ENCODE results near the gene ZMYM5. TPM values are rescaled to one million over a fixed set of nuclear protein-coding genes. Genes with fewer than 3 reads are reported as not detected.

Gene ZMYM5
- total RNA-seq, 1 experiment from 2014 or later: 7.5 TPM

DNA sequence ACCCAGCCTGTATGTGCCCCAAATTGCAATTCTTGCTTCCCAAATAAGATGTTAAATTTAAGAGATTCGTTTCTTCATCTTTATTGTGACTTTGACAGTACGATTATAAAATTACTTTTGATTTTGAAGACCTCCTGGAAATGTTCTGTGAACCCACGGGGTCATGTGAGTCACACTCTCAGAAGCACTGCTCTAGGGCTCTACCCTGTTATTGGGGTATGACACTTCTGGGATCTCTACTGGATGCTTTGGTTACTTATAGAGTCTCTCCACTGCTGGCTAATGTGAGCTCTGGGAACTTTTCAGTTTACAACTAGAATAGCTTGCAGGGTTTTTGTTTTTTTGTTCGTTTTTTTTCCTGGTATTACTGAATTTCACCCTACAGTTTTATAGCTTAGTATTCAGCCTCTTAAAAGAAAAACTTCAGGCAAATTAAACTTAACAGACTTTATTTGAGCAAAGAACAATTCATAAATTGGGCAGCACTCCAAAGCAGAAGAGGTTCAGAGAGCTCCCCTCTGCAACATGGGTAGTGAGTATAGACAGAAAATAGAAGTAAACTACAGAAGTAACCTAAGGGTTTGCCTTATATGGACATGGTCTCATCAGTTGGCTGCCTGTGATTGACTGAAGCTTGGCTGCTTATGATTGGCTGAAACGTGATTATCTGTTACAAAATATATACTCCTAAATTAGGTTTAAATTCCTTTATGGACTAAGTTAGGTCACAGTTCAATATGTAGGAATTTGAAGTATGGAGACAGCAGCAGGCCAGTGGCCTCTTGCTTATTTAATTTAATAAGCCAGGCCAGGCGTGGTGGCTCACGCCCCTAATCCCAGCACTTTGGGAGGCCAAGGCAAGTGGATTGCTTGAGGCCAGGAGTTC lies 52.2 kb downstream of the ZMYM5 start:
- peaks cover 4% of the 10 kb centered on the region for H3K4me1 ChIP-seq (ENCODE audit: insufficient read depth, low read length)
- TF ChIP-seq, protein P1, sequence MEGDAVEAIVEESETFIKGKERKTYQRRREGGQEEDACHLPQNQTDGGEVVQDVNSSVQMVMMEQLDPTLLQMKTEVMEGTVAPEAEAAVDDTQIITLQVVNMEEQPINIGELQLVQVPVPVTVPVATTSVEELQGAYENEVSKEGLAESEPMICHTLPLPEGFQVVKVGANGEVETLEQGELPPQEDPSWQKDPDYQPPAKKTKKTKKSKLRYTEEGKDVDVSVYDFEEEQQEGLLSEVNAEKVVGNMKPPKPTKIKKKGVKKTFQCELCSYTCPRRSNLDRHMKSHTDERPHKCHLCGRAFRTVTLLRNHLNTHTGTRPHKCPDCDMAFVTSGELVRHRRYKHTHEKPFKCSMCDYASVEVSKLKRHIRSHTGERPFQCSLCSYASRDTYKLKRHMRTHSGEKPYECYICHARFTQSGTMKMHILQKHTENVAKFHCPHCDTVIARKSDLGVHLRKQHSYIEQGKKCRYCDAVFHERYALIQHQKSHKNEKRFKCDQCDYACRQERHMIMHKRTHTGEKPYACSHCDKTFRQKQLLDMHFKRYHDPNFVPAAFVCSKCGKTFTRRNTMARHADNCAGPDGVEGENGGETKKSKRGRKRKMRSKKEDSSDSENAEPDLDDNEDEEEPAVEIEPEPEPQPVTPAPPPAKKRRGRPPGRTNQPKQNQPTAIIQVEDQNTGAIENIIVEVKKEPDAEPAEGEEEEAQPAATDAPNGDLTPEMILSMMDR (conservative IDR thresholded peaks at IDR 0.05; ENCODE audit: low read depth, low read length): no peak
- TF ChIP-seq EZH2phosphoT487 (IDR thresholded peaks at IDR 0.05; ENCODE audit: borderline replicate concordance, low read length) (no peak), EZH2 (IDR thresholded peaks at IDR 0.05; ENCODE audit: low read length, unreplicated experiment) (no peak)
- H3K27me3 ChIP-seq (ENCODE audit: low read length): no peaks in the 10 kb centered on the region
- BruUV-seq (replicated peaks): no TSS peak
- no peak overlapping the region for H3K4me2 ChIP-seq (ENCODE audit: low read length)
- H3F3A ChIP-seq (ENCODE audit: low read length, unreplicated experiment): no peaks in the 10 kb centered on the region
- intact Hi-C loops (cut with micrococcal nuclease): no loop called here
- no peak overlapping the region for H2AFZ ChIP-seq (ENCODE audit: low read length)
- CTCF ChIA-PET: no interaction called here
- no peaks in the 10 kb centered on the region for H3K79me2 ChIP-seq (ENCODE audit: low read length)
- no peak overlapping the region for H3K27ac ChIP-seq (ENCODE audit: low read length)
- H3K9me3 ChIP-seq (ENCODE audit: low read length): no peaks in the 10 kb centered on the region
- H4K20me1 ChIP-seq (ENCODE audit: low read length): no peaks in the 10 kb centered on the region
- POLR2A ChIA-PET (ENCODE audit: unreplicated experiment): no interaction called here
- ATAC-seq: no peak
- DNase-seq: no peak
- H3K36me3 ChIP-seq (ENCODE audit: low read depth, low read length): no peaks in the 10 kb centered on the region
- no peaks in the 10 kb centered on the region for H3K9me2 ChIP-seq (replicated peaks; ENCODE audit: low read length)
- no peak overlapping the region for H3K4me3 ChIP-seq (ENCODE audit: low read length)
- H3K9ac ChIP-seq (ENCODE audit: low read length): no peak overlapping the region

DNA sequence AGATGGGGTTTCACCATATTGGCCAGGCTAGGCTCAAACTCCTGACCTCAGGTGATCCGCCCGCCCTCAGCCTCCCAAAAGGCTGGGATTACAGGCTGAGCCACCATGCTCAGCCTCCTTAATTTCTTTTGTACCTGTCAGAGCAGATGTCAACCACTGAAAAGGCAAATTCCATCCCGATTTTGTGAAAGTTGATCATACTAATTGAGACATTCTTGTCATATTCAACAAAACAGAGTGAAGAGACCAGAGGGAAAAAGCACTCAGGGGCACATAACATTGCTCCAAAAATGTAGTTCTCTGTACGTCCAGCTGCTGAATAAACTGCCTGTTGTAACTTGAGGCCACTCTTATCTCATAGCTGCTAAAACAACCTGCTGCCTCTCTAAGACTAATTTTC lies 53.3 kb downstream of the ZMYM5 start:
- TF ChIP-seq, protein P1 (conservative IDR thresholded peaks at IDR 0.05; ENCODE audit: low read depth, low read length): no peak
- no peak for TF ChIP-seq EZH2phosphoT487 (IDR thresholded peaks at IDR 0.05; ENCODE audit: borderline replicate concordance, low read length)
- TF ChIP-seq EZH2 (IDR thresholded peaks at IDR 0.05; ENCODE audit: low read length, unreplicated experiment): no peak
- H3K27me3 ChIP-seq (ENCODE audit: low read length): no peaks in the 10 kb centered on the region
- no peak overlapping the region for H3K27ac ChIP-seq (ENCODE audit: low read length)
- no peak overlapping the region for H3K9ac ChIP-seq (ENCODE audit: low read length)
- H3K9me2 ChIP-seq (replicated peaks; ENCODE audit: low read length): no peaks in the 10 kb centered on the region
- H3K79me2 ChIP-seq (ENCODE audit: low read length): no peaks in the 10 kb centered on the region
- DNase-seq: no peak
- POLR2A ChIA-PET (ENCODE audit: unreplicated experiment): no interaction called here
- CTCF ChIA-PET: no interaction called here
- H3K4me1 ChIP-seq (ENCODE audit: insufficient read depth, low read length): peaks cover 4% of the 10 kb centered on the region
- no peaks in the 10 kb centered on the region for H3K9me3 ChIP-seq (ENCODE audit: low read length)
- intact Hi-C loops (cut with micrococcal nuclease): no loop called here
- H2AFZ ChIP-seq (ENCODE audit: low read length): no peak overlapping the region
- no TSS peak for BruUV-seq (replicated peaks)
- H4K20me1 ChIP-seq (ENCODE audit: low read length): no peaks in the 10 kb centered on the region
- no peaks in the 10 kb centered on the region for H3K36me3 ChIP-seq (ENCODE audit: low read depth, low read length)
- no peak overlapping the region for H3K4me2 ChIP-seq (ENCODE audit: low read length)
- ATAC-seq: no peak
- H3K4me3 ChIP-seq (ENCODE audit: low read length): no peak overlapping the region
- H3F3A ChIP-seq (ENCODE audit: low read length, unreplicated experiment): no peaks in the 10 kb centered on the region

DNA sequence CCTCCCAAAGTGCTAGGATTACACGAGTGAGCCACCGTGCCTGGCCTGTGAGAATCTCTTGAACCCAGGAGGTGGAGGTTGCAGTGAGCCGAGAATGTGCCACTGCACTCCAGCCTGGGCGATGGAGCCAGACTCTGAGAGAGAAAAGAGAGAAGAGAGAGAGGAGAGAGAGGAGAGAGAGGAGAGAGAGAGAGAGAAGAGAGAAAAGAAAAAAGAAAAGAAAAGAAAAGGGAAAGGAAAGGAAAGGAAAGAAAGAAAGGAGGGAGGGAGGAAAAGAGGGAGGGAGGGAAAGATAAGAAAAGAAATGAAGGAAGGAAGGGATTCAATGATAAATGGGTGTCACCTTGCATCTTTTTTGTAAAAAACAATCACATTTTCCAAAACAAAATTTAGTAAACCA lies 57.7 kb downstream of the ZMYM5 start:
- H3K4me1 ChIP-seq (ENCODE audit: insufficient read depth, low read length): no peaks in the 10 kb centered on the region
- no peaks in the 10 kb centered on the region for H3K36me3 ChIP-seq (ENCODE audit: low read depth, low read length)
- ChIA-PET CTCF (no interaction called here), POLR2A (ENCODE audit: unreplicated experiment) (no interaction called here)
- TF ChIP-seq EZH2 (IDR thresholded peaks at IDR 0.05; ENCODE audit: low read length, unreplicated experiment) (no peak), EZH2phosphoT487 (IDR thresholded peaks at IDR 0.05; ENCODE audit: borderline replicate concordance, low read length) (no peak)
- TF ChIP-seq, protein P1 (conservative IDR thresholded peaks at IDR 0.05; ENCODE audit: low read depth, low read length): no peak
- DNase-seq: no peak
- H3K9ac ChIP-seq (ENCODE audit: low read length): no peak overlapping the region
- intact Hi-C loops (cut with micrococcal nuclease): no loop called here
- no peaks in the 10 kb centered on the region for H4K20me1 ChIP-seq (ENCODE audit: low read length)
- H3K27me3 ChIP-seq (ENCODE audit: low read length): no peaks in the 10 kb centered on the region
- no peak overlapping the region for H2AFZ ChIP-seq (ENCODE audit: low read length)
- no peaks in the 10 kb centered on the region for H3F3A ChIP-seq (ENCODE audit: low read length, unreplicated experiment)
- no TSS peak for BruUV-seq (replicated peaks)
- no peak overlapping the region for H3K4me2 ChIP-seq (ENCODE audit: low read length)
- no peak overlapping the region for H3K27ac ChIP-seq (ENCODE audit: low read length)
- H3K9me3 ChIP-seq (ENCODE audit: low read length): no peaks in the 10 kb centered on the region
- H3K4me3 ChIP-seq (ENCODE audit: low read length): no peak overlapping the region
- H3K79me2 ChIP-seq (ENCODE audit: low read length): no peaks in the 10 kb centered on the region
- no peak for ATAC-seq
- no peaks in the 10 kb centered on the region for H3K9me2 ChIP-seq (replicated peaks; ENCODE audit: low read length)
